HG03064 (cell line): ENCODE results near the gene NMNAT3.

Experiments
- ATAC-seq: cut with Tn5 transposase; IDR thresholded peaks from one replicate; pipeline ENCODE4 v1.9.1; 2021; ENCODE audit warnings: low read depth; ENCODE audit not compliant: unreplicated experiment

Gene NMNAT3

GRCh38 chr3:139552632-139553365 is 125.0 kb downstream of the NMNAT3 start:
- ATAC-seq: no peak

GRCh38 chr3:139548801-139549200 is 129.0 kb downstream of the NMNAT3 start:
- no peak for ATAC-seq

GRCh38 chr3:139547666-139548065 is 130.1 kb downstream of the NMNAT3 start:
- no peak for ATAC-seq

GRCh38 chr3:139546772-139547171 is 131.0 kb downstream of the NMNAT3 start:
- ATAC-seq: no peak

GRCh38 chr3:139541532-139542288 is 136.1 kb downstream of the NMNAT3 start:
- no peak for ATAC-seq

GRCh38 chr3:139540651-139541531 is 136.9 kb downstream of the NMNAT3 start:
- ATAC-seq: no peak

- ATAC-seq: no peak
These were observed 139.0 kb downstream of the NMNAT3 start for GRCh38 chr3:139538733-139539132.

GRCh38 chr3:139537795-139538621 is 139.8 kb downstream of the NMNAT3 start:
- no peak for ATAC-seq

- no peak for ATAC-seq
These were observed 140.4 kb downstream of the NMNAT3 start for GRCh38 chr3:139537361-139537760.

- no peak for ATAC-seq
These were observed 142.5 kb downstream of the NMNAT3 start for GRCh38 chr3:139534992-139535879.

- peak; percentile 84 for ATAC-seq
These were observed 143.3 kb downstream of the NMNAT3 start for GRCh38 chr3:139534455-139534812.

- ATAC-seq: peak; percentile 50
These were observed 143.9 kb downstream of the NMNAT3 start for GRCh38 chr3:139533781-139534454.

GRCh38 chr3:139532976-139533375 is 144.8 kb downstream of the NMNAT3 start:
- no peak for ATAC-seq

GRCh38 chr3:139530717-139531116 is 147.1 kb downstream of the NMNAT3 start:
- no peak for ATAC-seq

- ATAC-seq: no peak
These were observed 148.1 kb downstream of the NMNAT3 start for GRCh38 chr3:139529662-139530061.

GRCh38 chr3:139528924-139529323 is 148.8 kb downstream of the NMNAT3 start:
- ATAC-seq: no peak

- no peak for ATAC-seq
These were observed 149.5 kb downstream of the NMNAT3 start for GRCh38 chr3:139528281-139528680.

- ATAC-seq: no peak
These were observed 150.5 kb downstream of the NMNAT3 start for GRCh38 chr3:139527265-139527664.

- no peak for ATAC-seq
These were observed 151.6 kb downstream of the NMNAT3 start for GRCh38 chr3:139526146-139526545.
